NCI-H1417 (cell line): ENCODE measurements around the gene SCN3A.

Source experiments
- DNase-seq, 3 experiments: peaks; one replicate each; lab custom pipeline; 2025; lab: John Stamatoyannopoulos, UW

The SCN3A gene

DNA sequence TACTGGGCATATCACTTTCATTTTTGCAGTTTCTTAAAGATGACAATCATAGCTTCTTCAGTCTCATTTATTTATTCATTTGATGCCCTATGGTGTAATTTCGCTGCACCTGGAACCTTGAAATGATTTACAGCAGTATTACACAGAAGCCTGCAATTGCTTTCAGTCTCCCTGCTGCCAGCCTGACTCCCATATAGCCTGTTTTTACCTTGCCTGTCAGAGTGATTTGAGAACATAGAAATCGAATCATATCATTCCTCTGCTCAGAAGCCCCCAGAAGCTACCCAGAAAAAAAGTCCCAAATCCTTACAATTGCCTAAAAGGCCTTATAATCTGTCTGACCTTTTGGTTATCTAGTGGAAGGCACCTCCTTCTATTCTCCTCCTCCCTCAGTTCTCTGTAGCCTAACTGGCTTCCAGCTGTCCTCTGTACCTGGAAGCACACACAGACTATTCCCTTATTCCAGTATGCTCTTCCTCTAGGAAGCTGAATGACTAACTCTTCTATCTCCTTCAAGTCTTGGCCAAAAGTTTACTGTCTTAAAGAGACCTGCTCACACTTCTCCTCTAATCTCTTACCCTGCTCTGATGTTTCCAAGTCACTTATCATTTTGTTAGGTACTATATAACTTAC, 12.6 kb downstream of the SCN3A start:
- peak; percentile 4 to 59 (median 51) for DNase-seq

DNA sequence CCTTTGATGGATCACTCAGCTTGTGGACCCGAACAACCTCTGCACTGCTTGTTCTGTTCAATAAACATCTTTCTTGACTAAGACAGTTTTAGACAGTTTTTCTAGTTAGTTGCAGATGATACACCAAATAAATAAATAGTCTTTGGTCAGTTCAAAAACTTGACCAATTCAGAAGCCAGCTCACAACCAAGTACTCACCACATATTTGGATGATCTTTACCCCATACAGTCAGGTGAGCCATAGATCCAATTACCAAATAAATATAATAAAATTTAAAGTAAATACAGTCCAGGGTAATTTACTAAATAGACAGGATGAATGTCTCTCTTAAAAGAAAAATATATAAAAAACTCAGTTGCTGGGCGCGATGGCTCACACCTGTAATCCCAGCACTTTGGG, 18.2 kb downstream of the SCN3A start:
- DNase-seq: no peak

DNA sequence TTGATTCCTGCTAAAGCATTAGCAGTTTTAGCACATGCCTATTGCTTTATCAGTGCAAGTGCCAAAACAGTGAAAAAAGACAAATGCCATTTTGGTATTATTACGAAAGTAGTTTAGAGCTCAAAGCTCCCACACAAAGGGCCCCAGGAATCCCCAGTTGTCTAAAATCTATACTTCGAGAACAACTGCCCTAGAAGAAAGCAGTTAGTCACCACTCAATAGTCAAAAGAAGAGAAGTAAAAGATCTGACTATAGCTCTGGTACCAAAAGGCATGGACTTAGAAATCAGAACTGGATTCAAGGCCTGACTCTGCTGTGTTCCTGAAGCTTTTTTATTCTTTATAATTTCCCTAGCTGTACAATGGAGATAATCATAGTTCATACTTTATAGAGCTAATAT, 21.8 kb downstream of the SCN3A start:
- no peak for DNase-seq

DNA sequence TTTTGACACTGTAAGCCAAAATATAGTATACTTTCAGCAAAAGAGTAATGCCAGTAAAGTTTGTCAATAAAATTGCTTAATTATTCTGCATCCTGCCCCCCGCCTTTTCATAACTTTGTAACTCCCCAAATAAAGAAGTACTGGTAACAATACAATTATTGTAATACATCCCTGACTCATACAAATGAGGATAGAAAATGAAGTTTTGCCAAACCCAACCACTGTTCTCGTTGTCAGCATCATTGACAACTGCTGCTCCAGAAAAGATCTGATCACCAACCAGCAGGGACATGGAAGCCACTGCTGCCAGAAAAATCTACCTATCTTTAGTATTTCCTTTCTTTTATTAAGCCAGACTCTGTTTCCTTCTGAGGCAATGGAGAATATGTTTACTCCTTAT, 27.1 kb downstream of the SCN3A start:
- no peak for DNase-seq

DNA sequence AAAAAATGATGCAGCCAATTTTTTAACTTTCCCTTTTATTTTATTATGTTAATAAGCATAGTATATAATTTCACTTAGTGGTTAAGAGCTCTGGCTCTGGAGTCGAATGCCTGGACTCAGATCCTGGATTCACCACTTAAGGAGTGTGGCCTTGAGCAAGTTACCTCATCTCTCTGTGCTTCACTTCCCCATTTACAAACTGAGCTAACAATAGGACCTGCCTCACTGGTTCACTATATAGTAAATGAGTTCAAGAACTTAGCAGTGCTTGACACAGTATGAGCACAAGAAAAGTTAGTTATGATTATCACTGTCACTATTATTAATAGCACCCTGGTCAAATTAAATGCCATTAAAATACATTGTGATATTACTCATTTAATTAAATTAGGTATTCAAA, 30.6 kb downstream of the SCN3A start:
- DNase-seq: peak in 1 of 3 experiments; percentile 21

DNA sequence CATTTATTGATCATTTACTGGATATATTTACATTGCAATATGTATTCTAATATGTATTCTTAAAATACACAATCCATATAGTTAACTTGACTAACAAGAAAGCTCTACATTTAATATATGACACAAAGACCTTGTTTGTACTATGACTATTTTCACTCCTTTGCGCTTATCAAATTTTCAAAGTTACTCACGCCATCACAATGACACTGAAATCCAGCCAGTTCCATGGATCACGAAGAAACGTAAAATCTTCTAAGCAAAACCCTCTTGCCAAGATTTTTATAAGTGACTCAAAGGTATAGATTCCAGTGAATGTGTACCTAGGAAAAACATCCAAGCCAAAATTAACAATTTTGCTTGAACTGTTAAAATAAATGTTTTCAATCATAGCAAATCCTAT, 39.6 kb downstream of the SCN3A start:
- DNase-seq: no peak

DNA sequence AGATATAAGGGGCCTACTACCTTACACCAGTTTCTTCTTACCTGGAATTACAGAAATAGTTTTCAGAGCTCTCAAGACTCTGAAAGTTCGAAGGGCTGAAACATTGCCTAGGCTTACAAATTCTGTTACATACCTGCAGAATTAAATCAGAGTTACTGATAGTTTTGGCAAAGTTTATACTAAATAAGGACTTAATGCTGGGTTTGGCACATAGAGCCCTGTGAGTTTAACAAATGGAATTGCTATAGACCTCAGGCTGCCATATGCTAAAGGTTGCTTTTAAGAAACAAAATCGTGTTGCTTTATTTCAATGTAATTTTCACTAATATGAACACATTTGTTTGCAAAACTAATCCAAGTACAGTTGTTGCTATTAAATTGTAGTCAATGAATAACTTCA, 40.1 kb downstream of the SCN3A start:
- no peak for DNase-seq

DNA sequence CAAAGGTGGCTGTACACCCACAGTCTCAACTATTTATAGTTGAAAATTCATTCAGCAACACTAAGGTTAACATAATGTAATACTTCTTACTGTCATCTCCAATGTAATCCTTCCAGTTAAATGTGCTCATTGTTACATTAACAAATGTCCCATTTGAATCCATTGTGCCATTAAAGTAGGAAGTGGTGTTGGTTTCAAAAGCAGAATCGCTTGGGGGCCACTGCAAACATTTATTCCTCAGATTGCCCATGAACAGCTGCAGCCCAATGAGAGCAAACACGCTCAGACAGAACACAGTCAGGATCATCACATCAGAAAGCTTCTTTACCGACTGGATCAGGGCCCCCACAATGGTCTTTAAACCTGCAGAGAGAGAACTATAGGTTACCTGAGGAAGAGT, 41.4 kb downstream of the SCN3A start:
- peak in 2 of 3 experiments; percentile 0 to 22 for DNase-seq

DNA sequence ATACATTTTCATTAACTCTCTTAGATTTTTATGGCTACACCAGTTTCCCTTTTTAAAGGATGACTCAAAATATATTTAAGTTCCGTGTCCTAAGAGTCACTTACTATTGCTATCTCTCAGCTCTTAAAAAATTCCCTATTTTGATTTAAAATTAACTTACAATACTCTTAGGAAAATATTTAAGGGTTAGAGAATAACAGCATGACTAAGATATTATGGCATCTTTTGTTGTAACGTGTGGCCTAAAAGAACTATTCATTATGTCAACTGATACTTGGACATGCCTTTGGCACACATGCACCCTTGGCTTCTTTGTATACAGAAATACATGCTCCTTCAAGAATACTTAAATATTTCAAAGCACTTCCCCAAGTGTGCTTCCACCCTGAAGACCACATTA, 42.3 kb downstream of the SCN3A start:
- no peak for DNase-seq

DNA sequence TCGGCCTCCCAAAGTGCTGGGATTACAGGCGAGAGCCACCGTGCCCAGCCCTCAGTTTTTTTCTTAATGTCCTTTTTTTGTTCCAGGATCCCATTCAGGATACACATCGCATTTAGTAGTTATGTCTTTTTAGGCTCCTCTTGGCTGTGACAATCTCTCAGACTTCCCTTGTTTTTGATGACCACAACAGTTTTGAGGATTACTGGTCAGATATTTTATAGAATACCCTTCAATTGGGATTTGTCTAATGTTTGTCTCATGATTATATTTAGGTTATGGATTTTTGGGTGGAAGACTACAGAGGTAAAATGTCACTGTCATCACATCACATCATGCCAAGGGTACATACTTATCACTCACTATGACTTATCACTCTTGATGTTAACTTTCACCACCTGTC, 46.7 kb downstream of the SCN3A start:
- no peak for DNase-seq

DNA sequence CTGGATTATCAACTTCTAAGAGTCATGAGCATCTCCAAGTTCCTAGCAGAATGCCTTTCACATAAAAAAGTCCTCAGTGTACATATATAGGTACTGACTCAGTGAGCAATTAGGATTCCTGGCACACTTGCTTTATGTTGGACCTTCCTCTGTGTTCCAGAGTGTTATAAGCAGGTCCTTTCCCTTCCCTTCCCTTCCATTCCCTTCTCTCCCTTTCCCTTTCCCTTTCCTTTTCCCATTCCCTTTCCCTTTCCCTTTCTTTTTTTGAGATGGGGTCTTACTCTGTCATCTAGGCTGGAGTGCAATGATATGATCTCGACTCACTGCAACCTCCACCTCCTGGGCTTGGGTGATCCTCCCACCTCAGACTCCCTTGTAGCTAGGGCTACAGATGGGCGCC, 48.7 kb downstream of the SCN3A start:
- no peak for DNase-seq

DNA sequence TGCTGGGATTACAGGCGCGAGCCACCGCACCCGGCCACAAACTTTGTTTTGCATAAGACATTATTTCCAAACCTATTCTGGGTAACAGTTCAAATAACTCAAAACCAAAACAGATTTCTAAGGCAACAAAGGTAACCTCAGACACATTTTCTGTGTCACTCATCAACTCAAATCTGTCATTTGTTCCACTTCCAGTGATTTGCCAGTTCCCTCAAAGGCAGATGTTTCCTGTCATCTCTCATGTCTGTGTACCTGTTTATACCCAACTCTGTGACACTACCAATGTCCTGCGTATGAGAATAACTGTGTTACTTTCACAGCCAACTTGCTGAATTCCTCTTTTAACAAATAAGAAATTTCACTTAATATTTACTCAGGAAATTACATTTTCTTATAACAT, 54.4 kb downstream of the SCN3A start:
- no peak for DNase-seq

DNA sequence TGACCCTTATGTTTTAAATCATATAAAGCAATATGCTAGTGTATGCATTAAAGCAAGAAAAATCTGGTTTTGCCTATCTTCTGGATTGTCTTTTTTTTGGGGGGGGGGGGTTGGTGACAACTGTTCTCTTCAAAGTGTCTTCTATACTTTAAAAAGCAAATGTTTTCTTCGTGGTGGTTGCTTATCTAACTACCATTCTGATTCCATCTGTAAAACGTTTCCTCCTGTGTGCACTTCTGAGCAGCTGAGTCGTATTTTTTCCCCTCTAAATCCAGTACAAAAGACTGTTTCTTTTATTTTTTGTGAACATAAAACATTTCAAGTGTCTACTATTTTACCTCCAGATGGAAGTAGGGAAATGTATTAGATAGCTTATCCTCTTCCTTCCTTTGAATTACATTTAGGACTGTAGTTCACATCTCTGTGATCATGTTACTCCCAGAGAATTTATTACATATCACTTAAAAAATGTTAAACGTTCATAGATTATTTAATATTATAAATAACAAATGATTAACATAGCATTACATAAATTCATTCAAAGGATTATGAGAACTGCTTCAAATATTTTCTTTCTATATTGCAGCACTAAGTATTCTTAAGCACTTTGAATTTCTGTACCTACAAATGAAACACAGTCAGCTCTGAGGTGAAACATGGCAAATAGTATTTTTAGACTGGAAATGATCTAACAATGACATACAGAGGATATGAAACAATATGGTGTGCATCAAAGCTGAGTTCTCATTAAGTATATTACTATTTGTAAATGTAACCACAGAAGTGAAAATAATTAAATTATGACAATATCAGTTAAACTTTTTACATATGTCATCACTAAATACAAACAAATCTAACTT, 56.4 kb downstream of the SCN3A start:
- no peak for DNase-seq

DNA sequence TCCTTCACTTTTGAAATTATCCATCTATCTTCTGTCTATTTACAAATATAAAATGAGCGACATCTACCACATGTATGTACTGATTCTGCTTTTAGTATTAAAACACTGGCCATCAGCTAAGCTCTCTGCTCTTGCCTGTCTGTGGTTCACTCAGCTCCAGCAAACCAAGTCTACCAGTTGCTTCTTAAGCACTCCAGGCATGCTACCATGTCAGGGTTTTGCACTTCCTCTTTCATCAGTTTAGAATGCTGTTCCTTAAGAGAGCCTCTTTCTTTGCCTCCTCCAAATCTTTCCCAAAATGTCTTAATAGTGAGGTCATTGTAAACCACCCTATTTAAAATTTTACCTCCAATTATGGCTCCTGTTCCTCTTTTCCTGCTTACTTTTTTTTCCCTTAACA, 59.5 kb downstream of the SCN3A start:
- no peak for DNase-seq

DNA sequence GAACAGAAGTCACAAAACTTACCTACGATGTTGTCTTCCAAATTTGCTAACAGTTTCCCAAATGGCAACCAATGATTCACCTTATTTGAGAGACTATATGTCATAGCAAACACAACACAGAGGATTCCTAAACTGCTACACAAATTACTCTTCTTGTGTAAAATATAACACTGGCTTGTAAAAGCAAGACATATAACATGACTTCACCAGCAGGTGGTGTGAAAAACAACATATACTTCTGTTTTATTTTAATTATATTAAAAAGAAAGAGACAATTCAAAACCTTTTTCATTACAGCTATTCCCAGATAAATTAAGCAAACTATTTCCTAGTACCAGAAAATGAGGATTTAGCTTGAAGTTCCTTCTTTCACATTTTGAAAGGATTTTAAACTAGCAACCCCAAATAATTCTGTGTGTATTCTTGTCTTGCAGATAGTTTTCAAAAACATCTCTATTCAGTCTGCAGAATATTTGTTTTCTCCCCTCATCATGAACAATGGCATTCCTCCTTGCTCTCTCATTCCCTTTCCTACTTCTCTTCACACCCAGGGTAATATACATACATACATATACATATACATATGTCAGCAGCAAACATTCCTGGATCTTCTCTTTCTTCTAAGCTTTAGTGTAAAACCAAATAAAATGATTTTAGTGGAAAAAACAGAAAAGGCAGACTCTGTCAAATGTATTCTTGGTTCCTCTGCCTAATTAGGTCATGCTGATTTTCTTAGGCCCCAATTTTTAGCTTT, 62.1 kb downstream of the SCN3A start:
- DNase-seq: peak in 1 of 3 experiments; percentile 0

DNA sequence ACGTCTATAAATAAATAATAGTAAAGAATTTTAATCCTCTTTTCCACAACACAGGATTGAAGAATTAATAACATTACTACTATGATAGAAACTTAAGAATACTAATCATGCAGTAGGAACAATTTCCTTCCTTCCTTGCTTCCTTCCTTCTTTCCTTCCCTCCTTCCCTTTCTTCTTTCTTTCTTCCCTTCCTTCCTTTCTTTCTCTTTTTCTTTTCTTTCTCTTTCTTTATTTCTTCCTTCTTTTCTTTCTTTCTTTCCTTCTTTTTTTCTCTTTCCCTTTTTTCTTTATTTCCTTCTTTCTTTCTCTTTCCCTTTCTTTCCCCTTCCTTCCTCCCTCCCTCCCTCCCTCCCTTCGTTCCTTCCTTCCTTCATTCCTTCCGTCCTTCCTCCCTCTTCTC, 77.6 kb downstream of the SCN3A start:
- DNase-seq: no peak

DNA sequence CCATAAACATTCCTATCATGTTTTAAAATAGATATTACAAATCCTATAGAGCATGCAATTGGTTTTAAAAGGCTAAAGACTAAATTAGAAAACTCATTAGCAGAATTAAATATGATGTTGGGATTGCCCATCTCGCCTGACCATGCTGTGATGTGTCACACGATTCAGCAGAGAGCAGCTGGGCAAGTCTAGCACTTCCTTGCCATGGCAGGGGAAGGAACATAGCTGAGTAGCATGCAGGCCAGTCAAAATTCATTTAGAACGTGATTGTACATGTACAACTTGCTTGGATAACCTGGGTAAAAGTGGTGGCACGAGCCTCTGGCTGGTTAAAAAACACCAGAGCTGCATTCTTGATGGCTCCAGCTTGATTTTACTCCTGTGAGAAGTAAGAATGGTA, 81.3 kb downstream of the SCN3A start:
- no peak for DNase-seq

DNA sequence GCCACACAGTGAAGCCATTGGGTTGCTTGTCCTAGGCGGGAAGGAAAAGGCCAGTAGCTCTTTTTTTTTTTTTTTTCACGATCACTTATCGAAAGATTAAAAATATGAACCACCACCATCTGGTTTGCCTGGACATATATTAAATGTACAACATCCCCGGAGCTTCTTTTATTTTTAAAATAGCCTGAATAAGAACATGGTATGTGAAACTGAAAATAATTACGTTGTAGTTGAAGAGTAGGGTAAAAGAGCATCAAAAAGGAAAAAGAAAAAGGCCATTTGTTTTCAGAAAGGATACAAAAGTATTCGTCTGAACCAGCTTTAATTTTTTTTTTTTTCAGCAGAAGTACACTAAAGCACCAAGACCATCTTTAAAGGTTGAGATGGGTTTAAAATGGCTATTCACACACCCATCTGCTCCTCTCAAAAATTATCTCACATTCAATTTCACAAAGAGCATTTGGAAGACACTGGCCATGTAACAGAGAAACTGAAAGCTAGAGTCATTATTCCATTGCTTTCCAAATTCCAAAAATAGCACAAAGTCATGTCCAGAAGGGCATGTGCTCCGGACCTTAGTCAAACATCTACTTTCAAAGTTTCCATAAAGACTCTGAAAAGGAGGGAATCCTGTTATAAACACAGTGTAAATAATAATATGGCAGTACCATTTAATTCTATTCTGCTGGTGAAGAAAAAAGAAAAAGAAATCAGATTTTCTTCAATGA, 82.9 kb downstream of the SCN3A start:
- no peak for DNase-seq

DNA sequence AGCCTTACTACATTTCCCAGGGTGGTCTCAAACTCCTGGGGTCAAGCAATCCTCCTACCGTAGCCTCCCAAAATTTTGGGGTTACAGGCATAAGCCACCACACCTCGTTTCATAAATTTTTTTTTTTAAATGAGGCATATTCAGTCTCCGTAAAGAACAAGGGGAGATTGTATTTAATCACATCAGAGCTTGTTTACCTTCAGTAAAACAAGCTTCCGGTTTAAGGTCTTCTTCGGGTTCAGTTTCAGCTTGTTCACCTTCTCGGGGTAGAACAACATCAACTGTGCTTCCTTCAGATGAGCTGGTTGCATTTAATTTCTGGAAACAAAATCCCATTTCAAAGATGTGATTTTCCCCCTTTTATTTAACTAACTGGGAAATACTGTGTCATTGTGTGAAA, 88.6 kb downstream of the SCN3A start:
- no peak for DNase-seq

DNA sequence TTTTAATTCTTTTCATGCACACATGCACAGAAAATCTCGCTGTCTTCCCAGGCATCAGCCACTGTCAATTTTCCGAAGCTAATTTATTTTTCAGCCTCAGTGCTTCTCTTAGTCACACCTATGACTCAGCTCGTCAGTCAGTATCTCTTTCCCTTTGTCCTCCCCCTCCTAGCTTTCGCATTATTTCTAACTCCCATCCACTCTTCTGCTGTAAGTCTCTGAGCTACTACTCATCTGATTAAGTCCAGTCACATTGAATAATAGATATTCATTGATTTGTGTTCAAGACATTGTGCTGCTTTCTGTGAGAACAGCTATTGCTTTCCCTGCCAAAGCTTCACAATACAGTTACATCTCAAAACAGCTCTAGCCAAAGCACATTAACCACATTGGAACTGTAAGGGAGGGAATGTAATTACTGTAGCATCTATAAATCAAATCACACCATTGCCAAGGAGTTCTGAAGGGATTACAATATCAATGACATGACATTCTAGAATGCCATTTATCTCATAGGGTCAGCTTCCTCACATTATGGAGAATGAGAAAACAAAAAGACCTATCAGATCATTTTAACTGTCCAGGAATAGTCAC, 89.4 kb downstream of the SCN3A start:
- peak in 1 of 3 experiments; percentile 15 for DNase-seq

DNA sequence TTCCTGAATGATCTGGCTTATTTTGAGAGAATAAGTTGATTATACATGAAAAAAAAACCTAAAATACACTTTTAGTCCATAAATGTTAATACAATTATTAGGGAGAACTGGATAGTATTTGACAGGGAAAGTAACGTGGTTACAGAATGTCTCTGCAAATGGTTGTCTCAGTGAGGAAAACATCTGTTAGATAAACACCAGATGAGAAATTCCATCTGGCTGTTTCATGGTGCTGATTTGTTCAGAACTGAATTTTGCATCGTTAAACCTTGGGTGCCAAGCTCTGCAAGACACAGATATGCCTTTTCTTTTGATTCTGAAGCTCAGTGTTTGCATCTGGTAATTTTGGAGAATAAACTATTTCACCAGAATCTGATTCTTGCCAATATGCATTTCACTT, 90.4 kb downstream of the SCN3A start:
- DNase-seq: no peak

DNA sequence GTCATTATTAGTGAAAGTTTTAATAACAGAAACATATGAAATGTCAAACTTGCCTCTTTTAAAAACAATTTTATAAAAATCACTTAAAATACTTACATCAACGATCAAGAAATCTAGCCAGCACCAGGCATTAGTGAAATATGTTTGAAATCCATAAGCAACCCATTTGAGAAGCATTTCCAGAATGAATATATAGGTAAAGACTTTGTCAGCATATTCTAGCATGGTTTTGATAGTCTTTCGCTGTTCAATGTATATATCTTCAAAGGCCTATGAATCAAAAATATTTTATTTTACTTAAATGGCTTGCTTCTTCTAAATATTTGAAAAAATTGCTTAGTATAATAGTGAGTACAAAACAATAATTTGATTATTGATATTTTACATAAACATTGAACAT, 91.1 kb downstream of the SCN3A start:
- no peak for DNase-seq
